ENCODE measurements around the gene CSMD2. TPM values are rescaled to one million over a fixed set of nuclear protein-coding genes. Genes with fewer than 3 reads are reported as not detected.

CSMD2 gene
- total and polyA plus RNA-seq, 2 experiments from 2014 or later, result 5.3 to 16.6 TPM

DNA sequence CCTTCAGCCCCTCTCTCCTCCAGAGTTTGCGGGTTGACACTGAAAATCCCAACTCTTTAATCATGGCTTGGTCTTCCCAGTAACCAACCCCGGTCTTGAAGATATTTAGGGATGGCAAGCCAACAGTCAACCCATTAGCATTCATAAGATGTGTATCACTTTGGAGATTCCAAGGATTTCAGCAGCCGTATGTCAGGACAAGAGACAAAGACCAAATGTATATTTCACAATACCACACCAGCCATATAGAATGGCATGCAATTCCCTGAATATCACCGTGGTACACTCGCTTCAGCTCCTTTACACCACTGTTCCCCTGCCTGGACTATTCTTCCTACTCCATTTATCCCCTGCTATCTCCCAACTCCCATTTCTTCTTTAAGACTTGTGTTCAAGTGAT lies 109.2 kb downstream of the CSMD2 start:
- Histone ChIP-seq H3K4me3 (no peak overlapping the region), H3K36me3 (ENCODE audit: insufficient read depth) (no peaks in the 10 kb centered on the region), H3F3A (replicated peaks; ENCODE audit: low read depth) (no peaks in the 10 kb centered on the region), H3K27me3 (ENCODE audit: insufficient read depth) (no peaks in the 10 kb centered on the region), H3K4me2 (no peak overlapping the region), H2AFZ (no peak overlapping the region), H3K27ac (ENCODE audit: low read depth) (no peak overlapping the region), H3K79me2 (replicated peaks; ENCODE audit: insufficient read depth) (peaks cover 21% of the 10 kb centered on the region), H3K4me1 (ENCODE audit: insufficient read depth) (peaks cover 9% of the 10 kb centered on the region; the same call in 1 of the 2 replicates), H4K20me1 (replicated peaks; ENCODE audit: insufficient read depth) (peaks cover 8% of the 10 kb centered on the region; the same call in 1 of the 2 replicates), H3K9me2 (ENCODE audit: insufficient read depth) (no peaks in the 10 kb centered on the region)
- H3K9me3 Mint-ChIP-seq, result 0 out of 3 replicates have a peak, but pooled peaks cover 2% of the 10 kb centered on the region
- no peak overlapping the region for H3K27ac Mint-ChIP-seq
- peaks cover 14% of the 10 kb centered on the region for H3K36me3 Mint-ChIP-seq (ENCODE audit: low read depth)
- DNase-seq (ENCODE audit: low spot score), result no peak
- peaks cover 32% of the 10 kb centered on the region for H3K4me1 Mint-ChIP-seq
- ATAC-seq, result no peak
- H3K27me3 Mint-ChIP-seq (ENCODE audit: insufficient read depth, low read depth, poor library complexity), result peaks cover 3% of the 10 kb centered on the region
- TF ChIP-seq EZH2 (IDR thresholded peaks at IDR 0.05; ENCODE audit: low read depth, unreplicated experiment), result no peak
- TF ChIP-seq ZNF114 (CRISPR knock-in tag; IDR thresholded peaks at IDR 0.05), result no peak
- TF ChIP-seq, protein P1, sequence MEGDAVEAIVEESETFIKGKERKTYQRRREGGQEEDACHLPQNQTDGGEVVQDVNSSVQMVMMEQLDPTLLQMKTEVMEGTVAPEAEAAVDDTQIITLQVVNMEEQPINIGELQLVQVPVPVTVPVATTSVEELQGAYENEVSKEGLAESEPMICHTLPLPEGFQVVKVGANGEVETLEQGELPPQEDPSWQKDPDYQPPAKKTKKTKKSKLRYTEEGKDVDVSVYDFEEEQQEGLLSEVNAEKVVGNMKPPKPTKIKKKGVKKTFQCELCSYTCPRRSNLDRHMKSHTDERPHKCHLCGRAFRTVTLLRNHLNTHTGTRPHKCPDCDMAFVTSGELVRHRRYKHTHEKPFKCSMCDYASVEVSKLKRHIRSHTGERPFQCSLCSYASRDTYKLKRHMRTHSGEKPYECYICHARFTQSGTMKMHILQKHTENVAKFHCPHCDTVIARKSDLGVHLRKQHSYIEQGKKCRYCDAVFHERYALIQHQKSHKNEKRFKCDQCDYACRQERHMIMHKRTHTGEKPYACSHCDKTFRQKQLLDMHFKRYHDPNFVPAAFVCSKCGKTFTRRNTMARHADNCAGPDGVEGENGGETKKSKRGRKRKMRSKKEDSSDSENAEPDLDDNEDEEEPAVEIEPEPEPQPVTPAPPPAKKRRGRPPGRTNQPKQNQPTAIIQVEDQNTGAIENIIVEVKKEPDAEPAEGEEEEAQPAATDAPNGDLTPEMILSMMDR (conservative IDR thresholded peaks at IDR 0.05; ENCODE audit: low read depth in 2 of 2), result no peak
- TF ChIP-seq, protein P2, sequence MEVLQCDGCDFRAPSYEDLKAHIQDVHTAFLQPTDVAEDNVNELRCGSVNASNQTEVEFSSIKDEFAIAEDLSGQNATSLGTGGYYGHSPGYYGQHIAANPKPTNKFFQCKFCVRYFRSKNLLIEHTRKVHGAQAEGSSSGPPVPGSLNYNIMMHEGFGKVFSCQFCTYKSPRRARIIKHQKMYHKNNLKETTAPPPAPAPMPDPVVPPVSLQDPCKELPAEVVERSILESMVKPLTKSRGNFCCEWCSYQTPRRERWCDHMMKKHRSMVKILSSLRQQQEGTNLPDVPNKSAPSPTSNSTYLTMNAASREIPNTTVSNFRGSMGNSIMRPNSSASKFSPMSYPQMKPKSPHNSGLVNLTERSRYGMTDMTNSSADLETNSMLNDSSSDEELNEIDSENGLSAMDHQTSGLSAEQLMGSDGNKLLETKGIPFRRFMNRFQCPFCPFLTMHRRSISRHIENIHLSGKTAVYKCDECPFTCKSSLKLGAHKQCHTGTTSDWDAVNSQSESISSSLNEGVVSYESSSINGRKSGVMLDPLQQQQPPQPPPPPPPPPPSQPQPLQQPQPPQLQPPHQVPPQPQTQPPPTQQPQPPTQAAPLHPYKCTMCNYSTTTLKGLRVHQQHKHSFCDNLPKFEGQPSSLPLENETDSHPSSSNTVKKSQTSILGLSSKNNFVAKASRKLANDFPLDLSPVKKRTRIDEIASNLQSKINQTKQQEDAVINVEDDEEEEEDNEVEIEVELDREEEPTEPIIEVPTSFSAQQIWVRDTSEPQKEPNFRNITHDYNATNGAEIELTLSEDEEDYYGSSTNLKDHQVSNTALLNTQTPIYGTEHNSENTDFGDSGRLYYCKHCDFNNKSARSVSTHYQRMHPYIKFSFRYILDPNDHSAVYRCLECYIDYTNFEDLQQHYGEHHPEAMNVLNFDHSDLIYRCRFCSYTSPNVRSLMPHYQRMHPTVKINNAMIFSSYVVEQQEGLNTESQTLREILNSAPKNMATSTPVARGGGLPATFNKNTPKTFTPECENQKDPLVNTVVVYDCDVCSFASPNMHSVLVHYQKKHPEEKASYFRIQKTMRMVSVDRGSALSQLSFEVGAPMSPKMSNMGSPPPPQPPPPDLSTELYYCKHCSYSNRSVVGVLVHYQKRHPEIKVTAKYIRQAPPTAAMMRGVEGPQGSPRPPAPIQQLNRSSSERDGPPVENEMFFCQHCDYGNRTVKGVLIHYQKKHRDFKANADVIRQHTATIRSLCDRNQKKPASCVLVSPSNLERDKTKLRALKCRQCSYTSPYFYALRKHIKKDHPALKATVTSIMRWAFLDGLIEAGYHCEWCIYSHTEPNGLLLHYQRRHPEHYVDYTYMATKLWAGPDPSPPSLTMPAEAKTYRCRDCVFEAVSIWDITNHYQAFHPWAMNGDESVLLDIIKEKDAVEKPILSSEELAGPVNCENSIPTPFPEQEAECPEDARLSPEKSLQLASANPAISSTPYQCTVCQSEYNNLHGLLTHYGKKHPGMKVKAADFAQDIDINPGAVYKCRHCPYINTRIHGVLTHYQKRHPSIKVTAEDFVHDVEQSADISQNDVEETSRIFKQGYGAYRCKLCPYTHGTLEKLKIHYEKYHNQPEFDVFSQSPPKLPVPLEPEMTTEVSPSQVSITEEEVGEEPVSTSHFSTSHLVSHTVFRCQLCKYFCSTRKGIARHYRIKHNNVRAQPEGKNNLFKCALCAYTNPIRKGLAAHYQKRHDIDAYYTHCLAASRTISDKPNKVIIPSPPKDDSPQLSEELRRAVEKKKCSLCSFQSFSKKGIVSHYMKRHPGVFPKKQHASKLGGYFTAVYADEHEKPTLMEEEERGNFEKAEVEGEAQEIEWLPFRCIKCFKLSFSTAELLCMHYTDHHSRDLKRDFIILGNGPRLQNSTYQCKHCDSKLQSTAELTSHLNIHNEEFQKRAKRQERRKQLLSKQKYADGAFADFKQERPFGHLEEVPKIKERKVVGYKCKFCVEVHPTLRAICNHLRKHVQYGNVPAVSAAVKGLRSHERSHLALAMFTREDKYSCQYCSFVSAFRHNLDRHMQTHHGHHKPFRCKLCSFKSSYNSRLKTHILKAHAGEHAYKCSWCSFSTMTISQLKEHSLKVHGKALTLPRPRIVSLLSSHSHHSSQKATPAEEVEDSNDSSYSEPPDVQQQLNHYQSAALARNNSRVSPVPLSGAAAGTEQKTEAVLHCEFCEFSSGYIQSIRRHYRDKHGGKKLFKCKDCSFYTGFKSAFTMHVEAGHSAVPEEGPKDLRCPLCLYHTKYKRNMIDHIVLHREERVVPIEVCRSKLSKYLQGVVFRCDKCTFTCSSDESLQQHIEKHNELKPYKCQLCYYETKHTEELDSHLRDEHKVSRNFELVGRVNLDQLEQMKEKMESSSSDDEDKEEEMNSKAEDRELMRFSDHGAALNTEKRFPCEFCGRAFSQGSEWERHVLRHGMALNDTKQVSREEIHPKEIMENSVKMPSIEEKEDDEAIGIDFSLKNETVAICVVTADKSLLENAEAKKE (CRISPR knock-in tag; IDR thresholded peaks at IDR 0.05), result no peak
- no peak for TF ChIP-seq NANOG (IDR thresholded peaks at IDR 0.05; ENCODE audit: borderline replicate concordance)
- no peak for TF ChIP-seq POLR2AphosphoS5 (IDR thresholded peaks at IDR 0.05; ENCODE audit: low read depth)
- no peak overlapping the region for H3K4me3 Mint-ChIP-seq
